Dedifferentiated amniotic fluid mesenchymal stem cell (primary cell): ENCODE data around the gene TANGO6.
A peak's percentile ranks its signal among the peaks of the same experiment; 100 is the strongest.
"Not testable (repeated sequence)": the region's sequence is repeated elsewhere in the genome, so short reads cannot be mapped to it uniquely, and the experiment has no call there.

Experiments
- DNase-seq: peaks from one replicate; pipeline ENCODE4 v3.0.0-alpha.2; 2016; ENCODE audit errors: extremely low spot score

Gene TANGO6

DNA sequence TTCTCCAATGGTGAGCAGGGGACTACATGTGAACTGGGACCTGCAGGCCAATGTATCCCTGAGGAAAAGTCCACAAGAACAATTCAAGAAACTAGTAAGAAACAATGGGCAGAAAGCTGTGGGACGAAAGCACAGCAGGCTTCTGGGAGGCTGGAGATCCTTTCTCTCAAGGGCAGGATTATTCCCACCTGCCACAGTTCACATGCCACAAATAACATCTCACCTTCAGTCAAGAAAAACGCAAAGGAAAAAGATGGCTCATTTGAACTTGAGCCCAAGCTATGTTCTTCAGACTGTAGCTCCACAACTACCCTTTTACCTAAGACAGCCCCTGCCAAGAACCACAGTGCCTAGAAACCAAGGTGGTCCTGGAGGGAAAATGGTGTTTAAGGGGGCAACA is 275.1 kb downstream of the TANGO6 start:
- DNase-seq = no peak

DNA sequence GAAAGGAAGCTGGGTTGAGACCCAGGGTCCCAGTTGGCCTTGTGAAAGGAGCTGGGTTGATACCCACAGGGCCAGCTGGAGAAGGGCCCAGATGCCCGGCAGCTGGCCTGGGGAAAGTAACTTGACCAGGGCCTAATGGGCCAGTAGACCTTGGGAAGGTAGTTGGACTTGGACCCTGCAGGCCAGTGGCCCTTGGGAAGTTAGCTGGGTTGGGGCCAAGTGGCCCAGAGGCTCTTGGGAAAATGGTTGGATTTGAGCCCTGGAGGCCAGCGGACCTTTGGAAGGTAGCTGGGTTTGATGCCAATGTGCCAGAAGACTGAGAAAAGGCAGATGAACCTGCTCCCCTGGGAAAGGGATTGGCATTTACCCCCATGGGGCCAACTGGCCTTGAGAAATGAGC is 275.7 kb downstream of the TANGO6 start:
- DNase-seq = no peak

DNA sequence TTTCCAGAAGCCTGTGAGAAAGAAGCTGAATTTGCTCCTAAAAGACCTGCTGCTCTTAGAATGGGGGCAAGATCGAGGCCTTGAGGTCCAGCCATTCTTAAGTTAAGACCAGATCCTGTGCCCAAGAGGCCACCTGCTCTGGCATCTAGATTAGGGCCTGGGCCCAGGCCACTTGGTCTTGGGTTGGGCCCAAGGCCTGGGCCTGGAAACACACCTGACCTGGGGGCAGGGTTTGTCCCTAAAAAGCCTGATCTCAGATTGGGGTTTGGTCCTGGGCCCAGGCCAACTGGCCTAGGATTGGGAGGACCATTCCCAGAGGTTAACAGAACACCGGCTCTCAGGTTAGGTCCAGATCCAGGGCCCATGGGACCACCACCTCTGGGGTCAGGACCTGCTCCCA is 276.2 kb downstream of the TANGO6 start:
- DNase-seq = no peak

DNA sequence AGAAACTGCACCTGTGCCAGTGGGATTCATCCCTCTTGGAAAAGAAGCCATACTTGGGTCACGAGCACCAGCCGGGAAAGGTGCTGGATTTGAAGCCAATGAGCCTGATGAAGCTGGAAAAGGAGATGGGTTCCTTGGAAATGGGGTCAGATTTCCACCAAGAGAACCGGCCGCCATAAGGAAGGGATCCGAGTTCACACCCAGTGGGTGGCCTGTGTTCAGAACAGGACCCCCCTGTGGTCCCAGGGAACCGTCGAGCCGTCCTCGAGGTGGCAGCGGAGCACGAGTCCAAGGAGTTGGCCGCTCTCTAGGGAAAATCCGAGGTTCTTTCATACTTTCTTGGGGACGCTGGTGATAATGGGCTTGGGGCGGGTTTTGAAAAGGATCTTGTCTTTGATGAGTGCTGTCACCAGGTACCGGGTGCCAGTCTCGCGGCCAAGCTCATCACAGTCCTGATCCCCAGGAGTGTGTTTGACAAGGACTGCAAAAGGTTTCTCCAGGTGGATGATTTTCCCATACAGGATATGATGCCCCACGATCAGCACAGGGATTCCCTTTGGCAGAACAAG is 276.8 kb downstream of the TANGO6 start:
- no peak for DNase-seq

DNA sequence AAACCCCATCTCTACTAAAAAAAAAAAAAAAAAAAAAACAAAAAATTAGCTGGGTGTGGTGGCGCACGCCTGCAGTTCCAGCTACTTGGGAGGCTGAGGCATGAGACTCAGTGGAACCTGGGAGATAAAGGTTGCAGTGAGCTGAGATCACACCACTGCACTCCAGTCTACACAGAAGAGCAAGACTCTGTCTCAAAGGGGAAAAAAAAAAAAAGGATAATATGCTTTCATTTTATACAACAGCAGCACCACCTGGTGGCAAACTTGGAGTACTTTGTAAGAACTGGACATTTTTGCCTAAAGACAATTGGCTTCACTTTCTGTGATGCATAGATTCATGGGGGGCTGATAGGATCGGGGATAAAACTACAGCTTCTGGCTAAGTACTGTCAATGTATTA is 280.6 kb downstream of the TANGO6 start:
- peak; percentile 67 for DNase-seq

DNA sequence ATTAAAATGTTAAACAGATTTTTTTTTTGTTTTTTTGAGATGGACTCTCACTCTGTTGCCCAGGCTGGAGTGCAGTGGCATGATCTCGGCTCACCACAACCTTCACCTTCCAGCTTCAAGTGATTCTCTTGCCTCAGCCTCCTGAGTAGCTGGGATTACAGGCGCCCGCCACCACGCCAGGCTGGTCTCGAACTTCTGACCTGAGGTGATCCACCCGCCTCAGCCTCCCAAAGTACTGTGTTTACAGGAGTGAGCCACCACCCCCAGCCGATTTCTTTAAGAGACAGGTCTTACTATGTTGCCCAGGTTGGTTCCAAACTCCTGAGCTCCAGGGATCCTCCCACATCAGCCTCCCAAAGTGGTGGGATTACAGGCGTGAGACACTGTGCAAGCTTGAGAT is 281.1 kb downstream of the TANGO6 start:
- not testable (repeated sequence) for DNase-seq

DNA sequence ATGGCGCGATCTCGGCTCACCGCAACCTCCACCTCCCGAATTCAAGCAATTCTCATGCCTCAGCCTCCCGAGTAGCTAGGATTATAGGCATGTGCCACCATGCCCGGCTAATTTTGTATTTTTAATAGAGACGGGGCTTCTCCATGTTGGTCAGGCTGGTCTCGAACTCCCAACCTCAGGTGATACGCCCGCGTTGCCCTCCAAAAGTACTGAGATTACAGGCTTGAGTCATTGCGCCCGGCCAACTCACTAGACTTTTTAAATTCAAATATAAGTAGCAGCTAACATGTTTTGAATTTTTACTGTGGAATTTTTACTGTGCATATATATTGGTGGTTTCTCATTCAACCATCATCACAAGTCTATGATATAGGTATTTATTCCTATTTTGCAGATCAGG is 281.6 kb downstream of the TANGO6 start:
- DNase-seq = not testable (repeated sequence)

DNA sequence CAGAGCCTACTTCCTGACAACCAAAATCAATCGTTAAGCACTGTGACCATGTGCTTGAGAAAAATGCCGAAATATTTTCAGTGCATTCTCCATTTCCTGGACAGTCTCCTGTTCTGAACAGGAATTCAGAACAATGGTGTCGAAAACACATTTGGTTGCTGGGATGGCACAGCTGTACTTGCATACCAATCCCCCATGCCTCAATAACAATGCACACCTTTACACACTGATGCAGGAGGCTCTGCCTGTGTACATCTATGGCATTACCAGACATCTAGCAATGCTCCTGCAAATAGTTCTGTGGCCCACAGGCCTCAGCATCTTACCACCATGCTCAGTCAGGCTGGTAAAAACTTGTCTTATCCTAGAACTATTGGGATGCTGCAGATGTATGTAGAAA is 282.9 kb downstream of the TANGO6 start:
- no peak for DNase-seq

DNA sequence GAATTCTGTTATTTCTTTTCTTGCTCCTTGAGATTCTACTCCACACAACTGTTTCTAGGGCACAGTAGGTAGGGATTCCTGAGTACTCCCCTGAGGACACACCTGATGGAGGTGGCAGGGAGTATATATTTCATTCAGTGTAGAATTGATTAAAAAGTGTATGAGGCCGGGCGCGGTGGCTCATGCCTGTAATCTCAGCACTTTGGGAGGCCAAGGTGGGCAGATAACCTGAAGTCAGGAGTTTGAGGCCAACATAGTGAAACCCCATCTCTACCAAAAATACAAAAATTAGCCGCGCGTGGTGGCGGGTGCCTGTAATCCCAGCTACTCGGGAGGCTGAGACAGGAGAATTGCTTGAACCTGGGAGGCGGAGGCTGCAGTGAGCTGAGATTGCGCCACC is 283.5 kb downstream of the TANGO6 start:
- DNase-seq = not testable (repeated sequence)

DNA sequence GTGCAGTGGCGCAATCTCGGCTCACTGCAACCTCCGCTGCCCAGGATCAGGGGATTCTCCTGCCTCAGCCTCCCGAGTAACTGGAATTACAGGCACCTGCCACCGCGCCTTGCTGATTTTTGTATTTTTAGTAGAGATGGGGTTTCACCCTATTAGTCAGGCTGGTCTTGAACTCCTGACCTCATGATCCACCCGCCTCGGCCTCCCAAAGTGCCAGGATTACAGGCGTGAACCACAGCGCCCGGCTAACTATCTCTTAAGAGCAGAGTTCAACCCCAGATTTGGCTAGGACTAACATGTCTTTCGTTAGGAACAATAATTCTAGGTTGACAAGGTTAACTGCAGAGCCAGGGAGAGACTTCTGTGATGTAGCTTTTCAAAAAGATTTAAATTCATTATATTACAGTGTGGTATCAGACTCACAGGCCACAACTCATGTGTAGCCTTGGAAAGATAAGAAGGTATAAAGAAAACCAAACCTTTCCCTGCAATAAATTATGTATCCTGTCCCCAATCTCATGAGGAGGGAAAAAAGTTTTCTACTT is 284.7 kb downstream of the TANGO6 start:
- DNase-seq = no peak

DNA sequence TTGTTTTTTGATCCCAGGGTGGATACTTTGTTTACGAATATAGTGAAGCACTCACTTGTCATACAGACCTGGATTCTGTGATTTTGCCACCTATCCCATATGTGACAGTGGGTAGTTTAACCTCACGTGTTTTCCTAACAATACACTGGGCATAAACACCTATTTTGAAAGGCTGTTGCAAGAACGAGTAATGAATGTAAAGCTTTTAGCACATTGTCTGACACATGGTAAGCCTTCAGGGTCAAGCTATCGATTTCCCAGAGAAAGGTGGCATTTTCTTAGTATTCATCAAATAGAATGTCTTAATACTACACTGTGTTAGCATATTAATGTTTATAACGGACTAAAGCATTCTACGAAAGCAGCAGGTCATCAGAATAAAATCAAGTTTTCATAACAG is 287.1 kb downstream of the TANGO6 start:
- no peak for DNase-seq

DNA sequence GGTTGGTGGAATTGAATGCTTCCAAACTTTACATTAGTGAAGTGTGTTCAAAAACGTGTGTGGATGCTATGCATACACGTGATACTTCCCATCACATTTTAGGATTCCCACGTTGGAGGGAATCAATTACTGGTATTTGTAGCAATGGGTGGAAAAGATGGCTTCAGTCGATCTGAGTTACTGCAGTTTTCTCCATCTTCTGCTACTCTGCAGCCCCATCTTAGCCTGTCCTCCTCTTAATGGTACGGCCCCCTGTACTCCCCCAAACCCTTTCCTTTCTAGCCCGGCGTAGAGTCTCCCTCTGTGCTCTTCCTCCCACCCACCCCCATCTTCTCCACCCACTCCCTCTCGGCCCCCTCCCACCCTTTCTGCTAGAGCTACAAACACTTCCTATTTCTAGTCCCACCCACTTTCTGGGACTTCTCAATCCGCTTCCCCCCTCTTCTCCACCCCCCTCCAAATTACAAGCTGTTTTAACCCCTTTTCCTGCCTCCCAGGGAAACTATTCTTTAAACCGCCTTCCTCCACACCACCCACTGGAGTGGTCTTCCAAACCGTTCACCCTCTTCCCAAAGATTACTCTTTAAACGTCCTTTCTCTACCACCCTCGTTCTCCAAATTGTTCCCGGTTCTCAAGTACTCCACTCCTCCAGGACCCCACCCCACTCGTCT is 288.0 kb downstream of the TANGO6 start:
- no peak for DNase-seq

DNA sequence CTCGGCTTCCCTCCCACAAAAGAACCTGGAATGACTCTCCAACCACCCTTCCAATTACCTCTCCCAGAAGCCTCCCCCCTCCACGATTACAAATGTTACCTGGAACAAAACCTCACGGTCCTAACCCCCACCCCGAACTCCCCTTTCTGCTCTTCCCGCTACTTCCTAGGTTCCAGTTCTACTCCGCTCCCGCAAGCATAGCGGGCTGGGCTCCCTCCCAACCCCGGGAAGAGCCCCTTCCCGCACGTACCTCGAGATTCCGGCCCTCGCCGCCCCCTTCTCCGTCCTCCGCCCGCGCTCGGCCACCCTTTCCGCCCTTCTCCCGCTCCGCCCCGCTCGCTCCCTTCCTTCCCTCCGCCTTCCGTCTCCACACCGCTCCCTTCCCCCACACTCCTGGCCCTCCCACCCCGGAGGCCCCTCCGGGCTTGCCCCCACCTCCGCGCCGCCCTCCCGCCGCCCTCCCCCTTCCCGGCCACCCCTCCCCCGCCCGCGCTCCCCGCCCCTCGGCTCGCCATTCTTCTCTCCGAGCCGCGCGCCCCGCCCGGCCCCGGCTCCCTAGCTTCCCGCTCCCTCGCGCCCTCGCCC is 288.6 kb downstream of the TANGO6 start:
- DNase-seq = peak; percentile 24

DNA sequence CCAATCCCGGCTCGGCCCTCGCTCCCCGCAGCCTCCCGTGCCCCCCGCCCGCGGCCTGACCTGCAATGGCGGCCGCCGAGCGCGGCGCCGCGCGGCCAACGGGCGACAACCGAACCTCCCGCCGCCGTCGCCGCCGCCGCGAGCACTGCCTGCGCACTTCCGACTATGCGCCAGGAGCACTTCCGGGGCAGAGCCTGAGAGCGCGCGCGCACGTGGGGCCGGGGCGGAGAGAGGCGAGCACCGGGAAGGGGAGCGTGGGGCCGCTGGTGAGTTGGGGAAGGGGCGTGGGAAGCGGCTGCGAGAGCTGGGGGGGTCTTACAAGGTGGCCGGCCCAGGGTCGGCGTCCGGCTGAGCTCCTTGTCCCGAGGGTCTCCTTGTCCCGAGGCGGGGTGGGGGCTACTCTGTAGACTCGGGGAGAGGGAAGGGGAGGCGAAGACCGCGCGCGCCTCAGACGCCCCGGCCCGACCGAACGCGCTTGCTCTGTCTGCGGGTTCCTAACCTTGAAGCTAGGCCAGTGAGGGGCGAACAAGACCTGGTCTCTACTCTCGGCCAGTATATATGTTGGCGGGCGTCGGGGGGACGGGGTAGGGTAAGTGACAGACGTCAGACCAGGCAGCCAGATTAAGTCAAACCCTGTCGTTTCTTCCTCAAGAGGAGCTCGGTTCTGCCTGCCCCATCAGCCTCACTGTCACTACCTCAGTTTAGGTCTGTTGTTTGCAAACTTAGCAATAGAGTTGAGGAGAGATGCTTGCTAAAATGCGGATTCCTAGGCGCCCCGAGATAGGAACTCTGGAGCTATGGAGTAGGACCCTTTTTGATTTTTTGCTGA is 289.3 kb downstream of the TANGO6 start, which contains the start of the genes CHTF8 and UTP4:
Gene CHTF8 (minus strand): TSS at position 165 of the 829 bp plus-strand sequence. CDS start 11,130 bp downstream, outside the sequence.
Gene UTP4 (plus strand): TSS at position 226 of the 829 bp plus-strand sequence. CDS start 811 bp downstream, outside the sequence.
- peak; percentile 71 for DNase-seq

DNA sequence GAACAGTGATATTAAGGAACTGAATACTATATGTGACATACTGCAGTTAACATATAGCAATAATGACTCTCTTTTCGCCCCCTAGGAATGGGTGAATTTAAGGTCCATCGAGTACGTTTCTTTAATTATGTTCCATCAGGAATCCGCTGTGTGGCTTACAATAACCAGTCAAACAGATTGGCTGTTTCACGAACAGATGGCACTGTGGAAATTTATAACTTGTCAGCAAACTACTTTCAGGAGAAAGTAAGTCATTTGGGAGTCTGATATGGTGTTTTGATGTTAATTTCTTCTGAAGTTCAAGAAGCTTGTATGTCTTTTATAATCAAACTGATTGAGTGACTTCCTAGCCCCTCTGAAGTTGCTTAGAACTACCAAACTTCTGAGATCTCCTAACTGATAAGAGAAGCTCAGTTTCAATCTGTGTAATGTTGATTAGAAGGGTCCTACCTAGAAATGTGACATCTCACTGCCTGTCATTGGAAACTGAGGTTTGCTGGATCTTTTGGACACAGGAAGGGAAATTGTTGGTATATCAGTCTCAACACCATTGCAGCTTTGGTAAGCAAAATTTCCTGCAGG is 290.1 kb downstream of the TANGO6 start:
- no peak for DNase-seq
